Panc1 (cell line): ENCODE results near the gene CDK2.

Experiments
- POLR2AphosphoS5 ChIP-seq: IDR thresholded peaks from 2 replicates; pipeline ENCODE4 v1.6.1; 2012; ENCODE audit warnings: mild to moderate bottlenecking, low read depth, low read length, moderate library complexity
- REST ChIP-seq, 2 experiments: IDR thresholded peaks; 2 replicates each; pipeline ENCODE4 v1.6.1; 2011 to 2012; ENCODE audit warnings: low read depth in 2 of 2, control low read depth in 1 of 2, low read length in 1 of 2, mild to moderate bottlenecking in 1 of 2, moderate library complexity in 1 of 2; ENCODE audit not compliant: insufficient read depth in 1 of 2
- SIN3A ChIP-seq: IDR thresholded peaks from 2 replicates; pipeline ENCODE4 v1.6.1; 2012; ENCODE audit warnings: low read depth, mild to moderate bottlenecking, low read length, moderate library complexity, borderline replicate concordance; ENCODE audit not compliant: insufficient read depth
- TCF7L2 ChIP-seq: IDR thresholded peaks from 2 replicates; pipeline ENCODE4 v1.6.1; 2011; ENCODE audit warnings: mild to moderate bottlenecking, low read depth, low read length, inconsistent platforms
- TF ChIP-seq, protein P1 (sequence below): fragments of 450-650 bp; IDR thresholded peaks from 2 replicates; pipeline ENCODE4 v1.5.1; 2017; ENCODE audit warnings: mild to moderate bottlenecking

- TF ChIP-seq, protein P1, sequence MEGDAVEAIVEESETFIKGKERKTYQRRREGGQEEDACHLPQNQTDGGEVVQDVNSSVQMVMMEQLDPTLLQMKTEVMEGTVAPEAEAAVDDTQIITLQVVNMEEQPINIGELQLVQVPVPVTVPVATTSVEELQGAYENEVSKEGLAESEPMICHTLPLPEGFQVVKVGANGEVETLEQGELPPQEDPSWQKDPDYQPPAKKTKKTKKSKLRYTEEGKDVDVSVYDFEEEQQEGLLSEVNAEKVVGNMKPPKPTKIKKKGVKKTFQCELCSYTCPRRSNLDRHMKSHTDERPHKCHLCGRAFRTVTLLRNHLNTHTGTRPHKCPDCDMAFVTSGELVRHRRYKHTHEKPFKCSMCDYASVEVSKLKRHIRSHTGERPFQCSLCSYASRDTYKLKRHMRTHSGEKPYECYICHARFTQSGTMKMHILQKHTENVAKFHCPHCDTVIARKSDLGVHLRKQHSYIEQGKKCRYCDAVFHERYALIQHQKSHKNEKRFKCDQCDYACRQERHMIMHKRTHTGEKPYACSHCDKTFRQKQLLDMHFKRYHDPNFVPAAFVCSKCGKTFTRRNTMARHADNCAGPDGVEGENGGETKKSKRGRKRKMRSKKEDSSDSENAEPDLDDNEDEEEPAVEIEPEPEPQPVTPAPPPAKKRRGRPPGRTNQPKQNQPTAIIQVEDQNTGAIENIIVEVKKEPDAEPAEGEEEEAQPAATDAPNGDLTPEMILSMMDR = no peak
- TF ChIP-seq REST (IDR thresholded peaks at IDR 0.05; ENCODE audit: insufficient read depth in 1 of 2, low read depth in 2 of 2, low read length in 1 of 2) = no peak
- TF ChIP-seq TCF7L2 = no peak
- TF ChIP-seq POLR2AphosphoS5 = no peak
- TF ChIP-seq SIN3A = no peak
Measured at GRCh38 chr12:56001487-56002100, 35.0 kb downstream of the CDK2 start.
